Memory B cell (primary cell): ENCODE data around the gene ZMAT2.
"Not testable (repeated sequence)": the region's sequence is repeated elsewhere in the genome, so short reads cannot be mapped to it uniquely, and the experiment has no call there.

Experiments
- ATAC-seq: fragments of 150-1000 bp; cut with Tn5 transposase; 2 replicates; pipeline ENCODE4 v1.10.0; 2021; ENCODE audit warnings: low read depth, mild to moderate bottlenecking, moderate library complexity
- DNase-seq, 2 donors: peaks; one replicate each; pipeline ENCODE4 v3.0.0; 2022; ENCODE audit warnings: low spot score in 2 of 2
- H3K27ac Mint-ChIP-seq: one replicate; pipeline ENCODE4 v1.8.0; 2022; ENCODE audit warnings: mild to moderate bottlenecking, moderate library complexity, mixed read lengths
- H3K27me3 Mint-ChIP-seq: one replicate; pipeline ENCODE4 v1.8.0; 2022; ENCODE audit warnings: mixed read lengths
- H3K36me3 Mint-ChIP-seq: one replicate; pipeline ENCODE4 v1.8.0; 2022; ENCODE audit warnings: mild to moderate bottlenecking, mixed read lengths
- H3K4me1 Mint-ChIP-seq: one replicate; pipeline ENCODE4 v1.8.0; 2022; ENCODE audit warnings: mixed read lengths
- H3K4me3 Mint-ChIP-seq: one replicate; pipeline ENCODE4 v1.8.0; 2022; ENCODE audit warnings: mild to moderate bottlenecking, moderate library complexity, mixed read lengths
- H3K9me3 Mint-ChIP-seq: one replicate; pipeline ENCODE4 v1.8.0; 2022; ENCODE audit warnings: mixed read lengths

ZMAT2 gene

GRCh38 chr5:140678993-140679392, 21.3 kb upstream of the ZMAT2 start:
- H3K4me3 Mint-ChIP-seq: no peak overlapping the region
- no peaks in the 10 kb centered on the region for H3K27me3 Mint-ChIP-seq
- DNase-seq: no peak
- H3K4me1 Mint-ChIP-seq: no peaks in the 10 kb centered on the region
- no peaks in the 10 kb centered on the region for H3K9me3 Mint-ChIP-seq
- ATAC-seq: no peak
- no peak overlapping the region for H3K27ac Mint-ChIP-seq
- peaks cover 23% of the 10 kb centered on the region for H3K36me3 Mint-ChIP-seq

- no peaks in the 10 kb centered on the region for H3K27me3 Mint-ChIP-seq
- H3K4me1 Mint-ChIP-seq: peaks cover 17% of the 10 kb centered on the region
- DNase-seq (no peak), ATAC-seq (no peak)
- H3K9me3 Mint-ChIP-seq: no peaks in the 10 kb centered on the region
- H3K4me3 Mint-ChIP-seq: peak overlapping the region; percentile 99
- H3K27ac Mint-ChIP-seq: peak overlapping the region; percentile 94
- peaks cover 6% of the 10 kb centered on the region for H3K36me3 Mint-ChIP-seq
These were observed 9.8 kb upstream of the ZMAT2 start for GRCh38 chr5:140690376-140690932.

GRCh38 chr5:140690941-140691924, 9.0 kb upstream of the ZMAT2 start, which contains the start of the genes HARS1 and HARS2:
TSS of gene HARS1 (minus strand) at chr5:140691370. CDS start at chr5:140691304, 66 bp downstream.
TSS of gene HARS2 (plus strand) at chr5:140691455. CDS start at chr5:140691649, 194 bp downstream.
- peak within 1 kb of the TSS; percentile 94 for H3K27ac Mint-ChIP-seq
- peaks cover 13% of the 10 kb centered on the region for H3K36me3 Mint-ChIP-seq
- H3K4me3 Mint-ChIP-seq: peak within 1 kb of the TSS; percentile 99
- H3K4me1 Mint-ChIP-seq: peaks cover 18% of the 10 kb centered on the region
- H3K27me3 Mint-ChIP-seq: no peaks in the 10 kb centered on the region
- H3K9me3 Mint-ChIP-seq: no peaks in the 10 kb centered on the region
- peak; percentile 68 to 74 for DNase-seq
- peak; percentile 98 for ATAC-seq

- ATAC-seq (no peak), DNase-seq (no peak)
- H3K4me3 Mint-ChIP-seq: no peak overlapping the region
- no peaks in the 10 kb centered on the region for H3K9me3 Mint-ChIP-seq
- peaks cover 35% of the 10 kb centered on the region for H3K36me3 Mint-ChIP-seq
- H3K27ac Mint-ChIP-seq: no peak overlapping the region
- H3K4me1 Mint-ChIP-seq: peaks cover 20% of the 10 kb centered on the region
- H3K27me3 Mint-ChIP-seq: no peaks in the 10 kb centered on the region
These were observed 6.0 kb upstream of the ZMAT2 start for GRCh38 chr5:140694276-140694675.

- DNase-seq: no peak
- Mint-ChIP-seq H3K36me3 (peaks cover 40% of the 10 kb centered on the region), H3K9me3 (no peaks in the 10 kb centered on the region), H3K4me1 (peaks cover 20% of the 10 kb centered on the region), H3K27me3 (no peaks in the 10 kb centered on the region), H3K27ac (no peak overlapping the region), H3K4me3 (no peak overlapping the region)
- ATAC-seq: no peak
These were observed 3.3 kb upstream of the ZMAT2 start for GRCh38 chr5:140696891-140697492.

- Mint-ChIP-seq H3K4me3 (no peak overlapping the region), H3K36me3 (peaks cover 19% of the 10 kb centered on the region), H3K9me3 (peaks cover 1% of the 10 kb centered on the region), H3K27me3 (no peaks in the 10 kb centered on the region), H3K27ac (peak overlapping the region; percentile 62), H3K4me1 (peaks cover 11% of the 10 kb centered on the region)
- DNase-seq (no peak), ATAC-seq (no peak)
These were observed 7.6 kb downstream of the ZMAT2 start for GRCh38 chr5:140707812-140708211.

GRCh38 chr5:140708787-140709186, 8.5 kb downstream of the ZMAT2 start:
- ATAC-seq, H3K4me3 Mint-ChIP-seq, DNase-seq, H3K9me3 Mint-ChIP-seq, H3K27me3 Mint-ChIP-seq, H3K27ac Mint-ChIP-seq: not testable (repeated sequence)
- Mint-ChIP-seq H3K4me1 (peaks cover 11% of the 10 kb centered on the region), H3K36me3 (peaks cover 16% of the 10 kb centered on the region)

- ATAC-seq (peak; percentile 81), DNase-seq (peak; percentile 81 to 87)
- peaks cover 11% of the 10 kb centered on the region for H3K4me1 Mint-ChIP-seq
- peaks cover 1% of the 10 kb centered on the region for H3K9me3 Mint-ChIP-seq
- H3K36me3 Mint-ChIP-seq: peaks cover 1% of the 10 kb centered on the region
- H3K4me3 Mint-ChIP-seq: peak overlapping the region; percentile 89
- peak overlapping the region; percentile 99 for H3K27ac Mint-ChIP-seq
- no peaks in the 10 kb centered on the region for H3K27me3 Mint-ChIP-seq
These were observed 10.8 kb downstream of the ZMAT2 start for GRCh38 chr5:140710899-140711552.

GRCh38 chr5:140711794-140712193, 11.5 kb downstream of the ZMAT2 start:
- Mint-ChIP-seq H3K27me3 (no peaks in the 10 kb centered on the region), H3K4me3 (peak overlapping the region; percentile 41), H3K9me3 (peaks cover 1% of the 10 kb centered on the region), H3K4me1 (peaks cover 11% of the 10 kb centered on the region), H3K27ac (peak overlapping the region; percentile 99), H3K36me3 (no peaks in the 10 kb centered on the region)
- no peak for DNase-seq
- no peak for ATAC-seq

- no peak for DNase-seq
- Mint-ChIP-seq H3K9me3 (peaks cover 1% of the 10 kb centered on the region), H3K4me1 (peaks cover 11% of the 10 kb centered on the region), H3K27ac (no peak overlapping the region), H3K27me3 (no peaks in the 10 kb centered on the region), H3K36me3 (no peaks in the 10 kb centered on the region), H3K4me3 (no peak overlapping the region)
- ATAC-seq: no peak
These were observed 13.4 kb downstream of the ZMAT2 start for GRCh38 chr5:140713562-140714094.

GRCh38 chr5:140716238-140716637, 16.0 kb downstream of the ZMAT2 start:
- not testable (repeated sequence) for H3K27me3 Mint-ChIP-seq, H3K4me1 Mint-ChIP-seq, H3K36me3 Mint-ChIP-seq, H3K9me3 Mint-ChIP-seq, DNase-seq, H3K27ac Mint-ChIP-seq, H3K4me3 Mint-ChIP-seq, ATAC-seq

GRCh38 chr5:140718266-140718592, 18.0 kb downstream of the ZMAT2 start:
- Mint-ChIP-seq H3K4me1 (peaks cover 2% of the 10 kb centered on the region), H3K27ac (no peak overlapping the region), H3K4me3 (no peak overlapping the region), H3K27me3 (peaks cover 5% of the 10 kb centered on the region), H3K36me3 (no peaks in the 10 kb centered on the region), H3K9me3 (no peaks in the 10 kb centered on the region)
- DNase-seq (no peak), ATAC-seq (no peak)

- not testable (repeated sequence) for H3K9me3 Mint-ChIP-seq, ATAC-seq, DNase-seq, H3K27ac Mint-ChIP-seq, H3K4me1 Mint-ChIP-seq, H3K4me3 Mint-ChIP-seq, H3K36me3 Mint-ChIP-seq
- peaks cover 11% of the 10 kb centered on the region for H3K27me3 Mint-ChIP-seq
These were observed 20.5 kb downstream of the ZMAT2 start for GRCh38 chr5:140720738-140721137.
